HG02885 (cell line): ENCODE measurements around the gene NUPR1.
"Not testable (repeated sequence)": the region's sequence is repeated elsewhere in the genome, so short reads cannot be mapped to it uniquely, and the experiment has no call there.

Experiments
- ATAC-seq: cut with Tn5 transposase; IDR thresholded peaks from one replicate; pipeline ENCODE4 v1.9.1; 2021; ENCODE audit warnings: mild to moderate bottlenecking; ENCODE audit not compliant: unreplicated experiment, poor library complexity

NUPR1 gene

GRCh38 chr16:28500476-28501180, 38.1 kb downstream of the NUPR1 start:
- not testable (repeated sequence) for ATAC-seq

GRCh38 chr16:28499854-28500253, 38.9 kb downstream of the NUPR1 start:
- no peak for ATAC-seq

- no peak for ATAC-seq
Observed at GRCh38 chr16:28498666-28499381, 40.0 kb downstream of the NUPR1 start.

GRCh38 chr16:28497861-28498599, 40.7 kb downstream of the NUPR1 start:
- ATAC-seq, result no peak

- ATAC-seq, result no peak
Observed at GRCh38 chr16:28497386-28497785, 41.4 kb downstream of the NUPR1 start.

GRCh38 chr16:28496844-28497243, 41.9 kb downstream of the NUPR1 start:
- ATAC-seq, result no peak

- ATAC-seq, result no peak
Observed at GRCh38 chr16:28495795-28496749, 42.7 kb downstream of the NUPR1 start.

- no peak for ATAC-seq
Observed at GRCh38 chr16:28495098-28495793, 43.5 kb downstream of the NUPR1 start.

- peak; percentile 37 for ATAC-seq
Observed at GRCh38 chr16:28494121-28494851, 44.5 kb downstream of the NUPR1 start, which contains the start of gene APOBR. Gene APOBR (plus strand): TSS chr16:28494643. CDS start chr16:28494682, 39 bp downstream.

GRCh38 chr16:28492511-28492910, 46.3 kb downstream of the NUPR1 start:
- ATAC-seq, result no peak

- peak; percentile 83 for ATAC-seq
Observed at GRCh38 chr16:28491970-28492474, 46.8 kb downstream of the NUPR1 start, which contains the start of gene CLN3. Gene CLN3 (minus strand): TSS chr16:28492074. CDS start chr16:28491759, 315 bp downstream.

- no peak for ATAC-seq
Observed at GRCh38 chr16:28491230-28491969, 47.4 kb downstream of the NUPR1 start.

- ATAC-seq, result no peak
Observed at GRCh38 chr16:28486266-28486665, 52.5 kb downstream of the NUPR1 start.

GRCh38 chr16:28483361-28483760, 55.4 kb downstream of the NUPR1 start:
- not testable (repeated sequence) for ATAC-seq
